NCI-H2227 treated with DMSO at 0.1 percent for 48 hours (cell line): ENCODE data around the gene UTP18.
"Not testable (repeated sequence)": the region's sequence is repeated elsewhere in the genome, so short reads cannot be mapped to it uniquely, and the experiment has no call there.

Experiments used
- DNase-seq: peaks from one replicate; lab custom pipeline; 2025; lab: John Stamatoyannopoulos, UW

Gene UTP18

DNA sequence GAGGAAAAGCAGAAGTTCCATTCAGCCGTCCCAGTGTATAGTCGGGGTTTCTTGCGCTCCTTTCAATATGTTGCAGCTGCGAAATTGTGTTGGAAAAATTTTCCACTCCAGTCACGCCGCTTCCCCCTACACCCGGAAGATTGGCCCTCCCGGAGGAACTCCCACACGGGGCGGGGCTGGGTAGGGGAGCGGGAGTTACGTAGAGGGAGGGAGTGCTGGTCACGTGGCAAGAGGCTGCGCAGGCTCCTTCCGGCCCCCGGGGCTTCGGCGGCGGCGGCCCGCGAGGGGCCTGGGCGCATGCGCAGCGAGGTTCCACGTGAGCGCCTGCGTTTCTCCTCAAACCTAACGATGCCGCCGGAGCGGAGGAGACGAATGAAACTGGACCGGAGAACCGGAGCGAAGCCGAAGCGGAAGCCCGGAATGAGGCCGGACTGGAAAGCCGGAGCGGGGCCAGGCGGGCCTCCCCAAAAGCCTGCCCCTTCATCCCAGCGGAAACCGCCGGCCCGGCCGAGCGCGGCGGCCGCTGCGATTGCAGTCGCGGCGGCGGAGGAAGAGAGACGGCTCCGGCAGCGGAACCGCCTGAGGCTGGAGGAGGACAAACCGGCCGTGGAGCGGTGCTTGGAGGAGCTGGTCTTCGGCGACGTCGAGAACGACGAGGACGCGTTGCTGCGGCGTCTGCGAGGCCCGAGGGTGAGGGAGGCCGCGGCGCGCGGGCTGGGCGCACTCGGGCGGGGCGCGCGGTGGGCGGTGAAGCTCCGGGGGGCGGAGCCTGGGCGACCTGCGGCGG lies at the start of gene UTP18:
Gene UTP18 (plus strand): TSS at position 310 of the 787 bp plus-strand sequence. CDS start 39 bp downstream, at position 349.
- DNase-seq: peak; percentile 98

DNA sequence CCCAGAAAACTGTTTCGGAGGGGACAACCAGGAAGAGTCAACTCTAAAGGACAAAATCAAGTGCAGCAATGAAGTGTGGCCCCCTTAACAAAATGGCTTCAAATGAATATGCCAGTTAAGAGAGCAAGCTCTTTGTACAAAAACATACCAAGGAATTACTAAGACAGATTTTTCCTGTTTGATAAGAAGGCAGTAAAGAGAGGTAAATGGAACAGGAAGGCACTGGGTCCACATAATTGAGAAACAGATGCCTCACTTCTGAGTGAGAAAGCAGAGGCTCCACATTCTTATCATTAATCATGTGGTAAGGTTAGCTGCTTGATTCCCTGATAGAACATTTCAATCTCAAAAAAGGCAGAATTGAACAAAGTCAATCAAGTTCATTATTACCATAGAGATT lies 45.4 kb upstream of the UTP18 start:
- DNase-seq: no peak

DNA sequence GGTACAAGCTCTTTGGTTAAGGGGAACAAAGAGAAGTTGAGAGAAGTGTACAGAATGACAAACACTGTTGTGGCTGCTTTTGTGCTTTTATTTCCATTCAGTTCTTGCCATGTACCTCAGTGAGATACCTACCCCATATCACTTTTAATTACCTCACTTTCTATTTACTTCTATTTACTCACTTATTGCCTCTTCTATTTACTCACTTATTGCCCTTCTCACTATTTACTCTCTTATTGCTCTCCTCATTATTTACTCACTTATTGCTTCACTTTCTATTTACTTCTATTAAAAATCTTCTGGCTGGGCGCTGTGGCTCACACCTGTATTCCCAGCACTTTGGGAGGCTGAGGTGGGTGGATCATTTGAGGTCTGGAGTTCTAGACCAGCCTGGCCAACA lies 42.4 kb upstream of the UTP18 start:
- no peak for DNase-seq

DNA sequence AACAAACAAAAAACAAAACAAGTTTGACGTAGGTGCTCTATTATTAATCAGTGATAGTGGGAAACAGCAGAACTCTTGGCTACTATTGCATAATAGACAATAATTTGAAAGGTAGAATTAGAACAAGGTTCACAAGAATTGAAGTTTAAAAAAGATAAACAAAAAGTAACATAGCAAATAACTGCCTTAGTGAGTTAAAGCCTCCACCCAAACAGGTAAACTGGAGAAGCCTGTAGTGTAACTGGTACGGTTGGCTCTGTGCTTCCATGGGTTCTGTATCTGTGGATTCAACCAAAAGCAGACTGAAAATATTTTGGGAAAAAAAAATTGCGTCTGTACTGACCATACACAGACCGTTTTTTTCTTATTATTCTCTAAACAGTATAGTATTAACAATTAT lies 39.0 kb upstream of the UTP18 start:
- no peak for DNase-seq

- DNase-seq: no peak
These were observed 35.7 kb upstream of the UTP18 start for GRCh38 chr17:51224402-51225262.

GRCh38 chr17:51225523-51225922 lies 34.8 kb upstream of the UTP18 start:
- DNase-seq: not testable (repeated sequence)

- no peak for DNase-seq
These were observed 32.2 kb upstream of the UTP18 start for GRCh38 chr17:51228161-51228560.

GRCh38 chr17:51229889-51230288 lies 30.5 kb upstream of the UTP18 start:
- no peak for DNase-seq

DNA sequence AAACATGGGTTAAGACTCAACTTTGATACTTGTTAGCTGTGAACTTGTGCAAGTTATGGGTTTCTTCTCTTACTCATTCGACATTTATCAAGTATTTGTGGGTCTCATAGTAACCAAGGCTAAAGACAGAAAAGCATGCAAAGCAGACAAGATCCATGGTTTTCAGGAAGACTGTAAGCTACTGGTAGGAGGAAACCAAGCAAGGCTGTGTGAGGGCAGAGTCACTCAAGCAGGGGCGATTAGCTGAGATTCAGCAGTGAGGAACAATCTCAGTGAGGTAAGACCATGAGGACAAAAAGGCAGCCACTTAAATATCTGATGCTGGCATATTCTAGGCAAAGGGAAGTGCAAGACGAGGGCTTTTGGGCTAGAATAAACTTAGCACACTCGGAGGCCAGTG lies 30.0 kb upstream of the UTP18 start:
- DNase-seq: no peak

DNA sequence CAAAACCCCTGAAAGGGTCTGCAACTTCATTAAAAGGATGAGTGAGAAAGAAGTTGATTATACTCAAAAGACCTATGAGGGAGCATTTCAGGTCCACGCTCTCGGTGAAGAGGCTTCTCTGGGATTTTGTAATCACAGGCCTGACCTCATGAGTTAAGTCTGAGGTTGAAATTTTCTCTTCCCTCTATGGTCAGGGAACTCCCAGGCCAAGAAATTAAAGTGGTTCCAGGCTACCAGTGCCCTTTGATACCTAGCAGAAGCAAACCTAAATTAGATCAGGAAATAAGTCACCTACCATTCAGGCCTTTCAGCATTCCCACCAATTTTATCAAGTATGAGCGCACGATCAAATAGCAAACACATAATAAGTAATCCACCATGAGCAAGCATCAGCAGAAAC lies 28.3 kb upstream of the UTP18 start:
- no peak for DNase-seq

- no peak for DNase-seq
These were observed 26.2 kb upstream of the UTP18 start for GRCh38 chr17:51234162-51234561.

GRCh38 chr17:51238255-51238887 lies 22.0 kb upstream of the UTP18 start:
- DNase-seq: no peak

DNA sequence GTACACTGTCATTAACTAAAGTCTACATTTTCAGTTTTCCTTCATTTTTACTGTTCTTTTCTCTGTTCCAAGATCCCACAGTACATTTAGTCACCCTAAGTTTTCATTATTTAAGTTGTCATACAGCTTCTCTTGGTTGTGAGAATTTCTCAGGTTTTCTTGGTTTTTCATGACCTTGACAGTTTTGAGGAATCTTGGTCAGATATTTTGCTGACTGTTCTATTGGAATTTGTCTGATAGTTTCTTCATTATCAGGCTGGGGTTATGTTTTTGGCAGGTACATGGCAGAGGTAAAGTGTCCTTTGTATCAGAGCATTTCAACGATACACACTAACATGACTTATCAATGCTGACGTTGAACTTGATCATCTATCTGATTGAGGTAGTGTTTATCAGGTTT lies 20.1 kb upstream of the UTP18 start:
- no peak for DNase-seq

DNA sequence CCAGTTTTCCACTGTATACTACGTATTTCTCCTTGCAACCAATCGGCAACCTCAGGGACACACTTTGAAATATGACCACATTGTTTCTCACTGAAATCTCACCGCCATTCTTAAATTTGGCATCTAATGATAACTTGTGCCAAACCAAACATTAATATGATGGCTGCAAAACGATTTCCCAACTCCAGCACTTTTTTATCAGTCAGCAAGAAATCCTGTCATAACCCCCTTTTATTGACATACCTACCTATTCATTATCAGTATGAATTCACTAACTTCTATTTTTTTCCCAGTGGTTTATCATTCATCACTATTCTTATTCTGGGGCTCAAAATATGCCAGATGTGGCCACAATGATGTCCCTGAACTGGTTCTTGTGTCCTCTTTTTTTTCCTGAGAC lies 16.3 kb upstream of the UTP18 start:
- DNase-seq: no peak

GRCh38 chr17:51245535-51245934 lies 14.8 kb upstream of the UTP18 start:
- no peak for DNase-seq

GRCh38 chr17:51250314-51250840 lies 10.0 kb upstream of the UTP18 start:
- no peak for DNase-seq

- no peak for DNase-seq
These were observed 9.3 kb upstream of the UTP18 start for GRCh38 chr17:51251010-51251409.

GRCh38 chr17:51255673-51256072 lies 4.7 kb upstream of the UTP18 start:
- DNase-seq: no peak

- DNase-seq: no peak
These were observed 4.2 kb upstream of the UTP18 start for GRCh38 chr17:51256101-51256500.

DNA sequence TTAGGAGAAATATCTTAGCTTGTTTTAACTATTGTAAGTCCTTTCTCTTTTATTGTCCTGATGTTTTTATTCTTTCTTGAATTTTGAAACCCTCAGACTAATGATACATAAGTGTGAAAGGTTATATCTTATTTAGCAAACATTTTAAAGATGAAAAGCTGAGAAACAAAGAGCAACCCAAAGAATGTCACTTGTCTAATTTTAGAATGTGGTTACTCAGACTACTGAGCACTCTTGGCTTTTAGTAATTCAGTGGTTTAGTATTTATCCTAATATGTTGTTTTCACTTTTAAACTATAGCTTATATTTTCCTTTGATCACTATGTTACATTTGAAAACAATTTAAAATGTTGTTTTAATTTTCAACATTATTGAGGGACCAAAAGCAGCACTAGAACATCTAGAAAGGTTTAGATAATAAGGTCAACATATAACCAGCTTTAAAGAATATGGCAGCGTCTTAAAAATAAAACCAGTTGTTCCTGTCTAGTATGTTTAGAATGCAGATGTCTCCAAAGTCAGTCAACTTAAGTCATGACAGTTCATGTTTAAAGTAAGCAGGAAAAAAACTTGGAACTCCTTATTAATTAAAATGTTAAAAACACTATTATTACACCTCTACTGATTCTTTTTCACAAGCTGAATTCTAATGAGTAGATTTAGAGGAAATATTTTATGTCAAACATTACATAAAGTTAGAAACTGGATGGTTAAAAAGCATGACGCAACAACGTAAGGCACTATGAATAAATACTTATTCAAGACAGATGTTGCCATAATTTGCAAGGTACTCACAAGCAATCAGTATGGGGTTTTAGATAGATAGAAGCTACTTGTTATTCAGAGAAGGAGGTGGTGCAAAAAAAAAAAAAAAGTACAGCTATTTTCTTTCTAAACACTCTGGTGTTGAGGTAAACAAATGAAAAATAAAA lies 2.9 kb upstream of the UTP18 start:
- no peak for DNase-seq
